Measurements from ENCODE around the gene USE1.

DNA sequence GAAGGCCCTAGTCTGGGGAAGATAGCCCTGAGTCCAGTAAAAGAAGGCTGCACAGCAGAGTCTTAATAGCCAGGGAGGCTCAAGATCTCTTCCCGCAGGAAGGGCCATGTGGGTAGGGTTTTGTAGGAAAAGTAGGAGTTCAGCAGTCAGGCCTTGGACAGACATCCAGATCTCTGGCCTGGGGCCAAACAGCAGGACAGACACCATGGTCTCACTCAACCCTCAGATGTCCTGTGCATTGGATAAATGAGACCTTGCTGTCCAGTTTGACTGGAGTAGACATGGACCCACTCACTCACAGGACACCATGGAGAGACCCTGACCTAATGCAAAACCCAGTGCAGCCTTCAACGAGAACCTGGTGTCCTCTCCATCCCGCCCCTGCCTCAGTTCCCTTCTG is 14.7 kb downstream of the USE1 start:
- TF ChIP-seq, protein P1, sequence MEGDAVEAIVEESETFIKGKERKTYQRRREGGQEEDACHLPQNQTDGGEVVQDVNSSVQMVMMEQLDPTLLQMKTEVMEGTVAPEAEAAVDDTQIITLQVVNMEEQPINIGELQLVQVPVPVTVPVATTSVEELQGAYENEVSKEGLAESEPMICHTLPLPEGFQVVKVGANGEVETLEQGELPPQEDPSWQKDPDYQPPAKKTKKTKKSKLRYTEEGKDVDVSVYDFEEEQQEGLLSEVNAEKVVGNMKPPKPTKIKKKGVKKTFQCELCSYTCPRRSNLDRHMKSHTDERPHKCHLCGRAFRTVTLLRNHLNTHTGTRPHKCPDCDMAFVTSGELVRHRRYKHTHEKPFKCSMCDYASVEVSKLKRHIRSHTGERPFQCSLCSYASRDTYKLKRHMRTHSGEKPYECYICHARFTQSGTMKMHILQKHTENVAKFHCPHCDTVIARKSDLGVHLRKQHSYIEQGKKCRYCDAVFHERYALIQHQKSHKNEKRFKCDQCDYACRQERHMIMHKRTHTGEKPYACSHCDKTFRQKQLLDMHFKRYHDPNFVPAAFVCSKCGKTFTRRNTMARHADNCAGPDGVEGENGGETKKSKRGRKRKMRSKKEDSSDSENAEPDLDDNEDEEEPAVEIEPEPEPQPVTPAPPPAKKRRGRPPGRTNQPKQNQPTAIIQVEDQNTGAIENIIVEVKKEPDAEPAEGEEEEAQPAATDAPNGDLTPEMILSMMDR (IDR thresholded peaks at IDR 0.05) = no peak
- no peak for TF ChIP-seq POLR2A (IDR thresholded peaks at IDR 0.05)

Data from body of pancreas (tissue), 4 donors.